A549 (cell line): Measurements from ENCODE around the gene ARHGAP44. TPM values are rescaled to one million over a fixed set of nuclear protein-coding genes. Genes with fewer than 3 reads are reported as not detected.

ENCODE experiments used
- ATAC-seq, 2 experiments: fragments of 200-7000 bp in 1 of 2; fragments of >200 bp in 1 of 2; cut with Nextera tagmentation in 1 of 2; cut with Tn5 transposase in 1 of 2; 3 replicates each; pipeline versions ENCODE4 v1.8.0 to v1.9.1; 2018 to 2020; ENCODE audit warnings: mild to moderate bottlenecking in 1 of 2, moderate library complexity in 1 of 2
- CTCF ChIA-PET: fragments of 300-600 bp; sonication (Branson Sonifier 250); formaldehyde crosslinking; extraction: SDS; loops from one replicate; lab custom pipeline; 2021; ENCODE audit warnings: antibody characterized with exemption, inconsistent platforms; lab: Yijun Ruan, JAX
- POLR2A ChIA-PET: fragments of 350-600 bp; formaldehyde crosslinking; extraction: SDS; loops from one replicate; lab custom pipeline; 2021; ENCODE audit warnings: antibody characterized with exemption, inconsistent platforms; lab: Yijun Ruan, JAX
- DNase-seq, 2 experiments: peaks; one replicate each; pipeline versions ENCODE4 v3.0.0 to v3.0.0-alpha.2; 2011 to 2016; ENCODE audit warnings: low read depth in 1 of 2, low spot score in 1 of 2
- FAIRE-seq: peaks from 2 replicates; lab custom pipeline; 2011; peaks lifted over from hg19 to GRCh38; lab: Jason Lieb, UNC
- H3K27ac ChIP-seq, 2 experiments: fragments of >200 bp; sonication (Bioruptor Twin); formaldehyde crosslinking; 3 replicates each; pipeline ENCODE4 v1.5.1; 2016 to 2017
- H3K4me1 ChIP-seq: fragments of >200 bp; sonication (Bioruptor Twin); formaldehyde crosslinking; 3 replicates; pipeline ENCODE4 v1.6.1; 2016
- H3K4me2 ChIP-seq: fragments of >200 bp; sonication (Bioruptor Twin); formaldehyde crosslinking; 3 replicates; pipeline ENCODE4 v1.6.1; 2016
- H3K4me3 ChIP-seq: fragments of >200 bp; sonication (Bioruptor Twin); formaldehyde crosslinking; 3 replicates; pipeline ENCODE4 v1.5.1; 2016
- H3K9me3 ChIP-seq: fragments of >200 bp; sonication (Bioruptor Twin); formaldehyde crosslinking; 3 replicates; pipeline ENCODE4 v1.6.1; 2016
- CBX2 ChIP-seq: fragments of 200-600 bp; sonication (generic); IDR thresholded peaks from 2 replicates; pipeline ENCODE4 v1.6.1; 2016; ENCODE audit warnings: low read depth, mild to moderate bottlenecking, borderline replicate concordance
- CBX8 ChIP-seq: fragments of 200-600 bp; sonication (generic); IDR thresholded peaks from 2 replicates; pipeline ENCODE4 v1.6.1; 2016
- CHD2 ChIP-seq: fragments of 150-350 bp; IDR thresholded peaks from 2 replicates; pipeline ENCODE4 v1.6.1; 2014; ENCODE audit warnings: low read length; ENCODE audit not compliant: partially characterized antibody
- E2F6 ChIP-seq: IDR thresholded peaks from 2 replicates; pipeline ENCODE4 v1.6.1; 2012; ENCODE audit warnings: low read depth, borderline replicate concordance
- EHF ChIP-seq: fragments of 250-450 bp; sonication (Bioruptor Pico); IDR thresholded peaks from 2 replicates; pipeline ENCODE4 v1.5.0; 2020; ENCODE audit warnings: mild to moderate bottlenecking
- FOSB ChIP-seq: fragments of 250-450 bp; sonication (Bioruptor Pico); IDR thresholded peaks from 2 replicates; pipeline ENCODE4 v1.5.0; 2020; ENCODE audit warnings: mild to moderate bottlenecking, moderate library complexity
- HDAC2 ChIP-seq: fragments of 200-600 bp; sonication (generic); IDR thresholded peaks from 2 replicates; pipeline ENCODE4 v1.6.1; 2016
- HES2 ChIP-seq: fragments of >200 bp; sonication (Bioruptor Twin); formaldehyde crosslinking; IDR thresholded peaks from 2 replicates; pipeline ENCODE4 v1.6.1; 2016
- HEYL ChIP-seq: fragments of 250-450 bp; sonication (Bioruptor Pico); IDR thresholded peaks from 2 replicates; pipeline ENCODE4 v1.8.0; 2021; ENCODE audit warnings: mild to moderate bottlenecking, moderate library complexity
- JUN ChIP-seq, 2 experiments: fragments of >200 bp; sonication (Bioruptor Twin); formaldehyde crosslinking; IDR thresholded peaks; 2 replicates in 1 of 2; 3 replicates in 1 of 2; pipeline ENCODE4 v1.6.1; 2016 to 2017
- KDM1A ChIP-seq: fragments of 200-600 bp; sonication (generic); IDR thresholded peaks from 2 replicates; pipeline ENCODE4 v1.6.1; 2016; ENCODE audit warnings: low read depth, mild to moderate bottlenecking
- NPAS2 ChIP-seq: fragments of 250-450 bp; sonication (Bioruptor Pico); IDR thresholded peaks from 2 replicates; pipeline ENCODE4 v1.8.0; 2022; ENCODE audit warnings: mild to moderate bottlenecking, moderate library complexity, borderline replicate concordance
- NR3C1 ChIP-seq: fragments of >200 bp; sonication (Bioruptor Twin); formaldehyde crosslinking; IDR thresholded peaks from 3 replicates; pipeline ENCODE4 v1.6.1; 2017
- PBX3 ChIP-seq: IDR thresholded peaks from 2 replicates; pipeline ENCODE4 v1.6.1; 2012
- RARB ChIP-seq: fragments of 250-450 bp; sonication (Bioruptor Pico); IDR thresholded peaks from 2 replicates; pipeline ENCODE4 v1.8.0; 2021; ENCODE audit warnings: mild to moderate bottlenecking, moderate library complexity
- RFX5 ChIP-seq: fragments of 450-650 bp; IDR thresholded peaks from 2 replicates; pipeline ENCODE4 v1.7.1; 2014; ENCODE audit warnings: antibody characterized with exemption, mild to moderate bottlenecking, moderate library complexity
- SREBF2 ChIP-seq: fragments of 450-650 bp; IDR thresholded peaks from 2 replicates; pipeline ENCODE4 v1.6.1; 2014; ENCODE audit warnings: mild to moderate bottlenecking, moderate library complexity
- TP53 ChIP-seq: fragments of 250-450 bp; sonication (Bioruptor Pico); IDR thresholded peaks from 2 replicates; pipeline ENCODE4 v1.5.0; 2021; ENCODE audit warnings: mild to moderate bottlenecking, moderate library complexity
- WGBS: methylation state at CpG from one replicate; pipeline ENCODE4 v1.1.6; 2017; ENCODE audit errors: missing lambda C conversion rate; 5-methylcytosine and 5-hydroxymethylcytosine counted together
- polyA plus RNA-seq, 4 experiments: library from polyadenylated mRNA; depleted of rRNA in 3 of 4; stranded (reverse); fragments of >200 nt; fragmentation: RNase III in 1 of 4; extraction: RNeasy Plus Mini Kit Qiagen cat#74134 plus additional on column Dnase treatment in 1 of 4; gene quantifications; 2 replicates in 3 of 4; 3 replicates in 1 of 4; pipeline ENCODE4 v1.2.3, GENCODE V29; 2011 to 2017
- TF ChIP-seq, protein P1 (sequence below): fragments of 250-450 bp; sonication (Bioruptor Pico); IDR thresholded peaks from 2 replicates; pipeline ENCODE4 v1.5.0; 2021; ENCODE audit warnings: mild to moderate bottlenecking, moderate library complexity, borderline replicate concordance
- TF ChIP-seq, protein P2 (sequence below): fragments of 250-450 bp; sonication (Bioruptor Pico); IDR thresholded peaks from 2 replicates; pipeline ENCODE4 v1.5.0; 2020; ENCODE audit warnings: low read depth, mild to moderate bottlenecking, moderate library complexity
- TF ChIP-seq, protein P3 (sequence below): fragments of >200 bp; sonication (Bioruptor Twin); formaldehyde crosslinking; IDR thresholded peaks from 3 replicates; pipeline ENCODE4 v1.5.1; 2016

Gene ARHGAP44
- polyA plus RNA-seq, 2 of the 4 experiments (the other 2 are of a cell fraction), result 4.1 to 4.2 TPM

GRCh38 chr17:12952012-12952411 is 162.7 kb downstream of the ARHGAP44 start:
- CTCF ChIA-PET, result interaction anchor here (0.6 to 2.0 kb wide), 4 partner anchors 14 to 474 kb away, joined by 3 to 4 read pairs (median 4); no protein-coding TSS in a partner anchor
- WGBS, result 54% methylated on average over 4 of the region's 4 CpGs
- no peak overlapping the region for H3K27ac ChIP-seq
- TF ChIP-seq NR3C1, result no peak
- TF ChIP-seq E2F6, result no peak
- TF ChIP-seq, protein P1, sequence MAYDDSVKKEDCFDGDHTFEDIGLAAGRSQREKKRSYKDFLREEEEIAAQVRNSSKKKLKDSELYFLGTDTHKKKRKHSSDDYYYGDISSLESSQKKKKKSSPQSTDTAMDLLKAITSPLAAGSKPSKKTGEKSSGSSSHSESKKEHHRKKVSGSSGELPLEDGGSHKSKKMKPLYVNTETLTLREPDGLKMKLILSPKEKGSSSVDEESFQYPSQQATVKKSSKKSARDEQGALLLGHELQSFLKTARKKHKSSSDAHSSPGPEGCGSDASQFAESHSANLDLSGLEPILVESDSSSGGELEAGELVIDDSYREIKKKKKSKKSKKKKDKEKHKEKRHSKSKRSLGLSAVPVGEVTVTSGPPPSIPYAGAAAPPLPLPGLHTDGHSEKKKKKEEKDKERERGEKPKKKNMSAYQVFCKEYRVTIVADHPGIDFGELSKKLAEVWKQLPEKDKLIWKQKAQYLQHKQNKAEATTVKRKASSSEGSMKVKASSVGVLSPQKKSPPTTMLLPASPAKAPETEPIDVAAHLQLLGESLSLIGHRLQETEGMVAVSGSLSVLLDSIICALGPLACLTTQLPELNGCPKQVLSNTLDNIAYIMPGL, result no peak
- no peak for TF ChIP-seq RARB
- TF ChIP-seq NPAS2 (CRISPR knock-in tag), result no peak
- no peak for TF ChIP-seq TP53 (CRISPR knock-in tag)
- TF ChIP-seq SREBF2, result no peak
- no peak for TF ChIP-seq CBX2
- TF ChIP-seq HEYL (CRISPR knock-in tag), result no peak
- no peak for TF ChIP-seq KDM1A
- no peak for TF ChIP-seq RFX5
- TF ChIP-seq, protein P2, sequence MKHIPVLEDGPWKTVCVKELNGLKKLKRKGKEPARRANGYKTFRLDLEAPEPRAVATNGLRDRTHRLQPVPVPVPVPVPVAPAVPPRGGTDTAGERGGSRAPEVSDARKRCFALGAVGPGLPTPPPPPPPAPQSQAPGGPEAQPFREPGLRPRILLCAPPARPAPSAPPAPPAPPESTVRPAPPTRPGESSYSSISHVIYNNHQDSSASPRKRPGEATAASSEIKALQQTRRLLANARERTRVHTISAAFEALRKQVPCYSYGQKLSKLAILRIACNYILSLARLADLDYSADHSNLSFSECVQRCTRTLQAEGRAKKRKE, result no peak
- TF ChIP-seq HES2, result no peak
- no peak for TF ChIP-seq FOSB (CRISPR knock-in tag)
- TF ChIP-seq JUN (IDR thresholded peaks at IDR 0.05), result no peak
- no peak for TF ChIP-seq CHD2
- TF ChIP-seq CBX8, result no peak
- TF ChIP-seq PBX3, result no peak
- no peak for TF ChIP-seq EHF (CRISPR knock-in tag)
- no peak for TF ChIP-seq HDAC2
- DNase-seq (no peak), ATAC-seq (no peak), FAIRE-seq (no peak)
- H3K4me3 ChIP-seq, result no peak overlapping the region
- no peak overlapping the region for H3K4me2 ChIP-seq
- POLR2A ChIA-PET, result no interaction called here
- 0 out of 3 replicates have a peak, but pooled peaks cover 3% of the 10 kb centered on the region for H3K9me3 ChIP-seq
- H3K4me1 ChIP-seq, result no peaks in the 10 kb centered on the region

GRCh38 chr17:12953156-12953555 is 163.9 kb downstream of the ARHGAP44 start:
- H3K4me3 ChIP-seq, result no peak overlapping the region
- ATAC-seq, result no peak
- FAIRE-seq, result no peak
- no peak overlapping the region for H3K27ac ChIP-seq
- H3K4me1 ChIP-seq, result no peaks in the 10 kb centered on the region
- ChIA-PET POLR2A (no interaction called here), CTCF (interaction anchor here (0.8 to 1.2 kb wide), 2 partner anchors 9 to 187 kb away, joined by 4 to 5 read pairs; no protein-coding TSS in a partner anchor)
- TF ChIP-seq, protein P3, sequence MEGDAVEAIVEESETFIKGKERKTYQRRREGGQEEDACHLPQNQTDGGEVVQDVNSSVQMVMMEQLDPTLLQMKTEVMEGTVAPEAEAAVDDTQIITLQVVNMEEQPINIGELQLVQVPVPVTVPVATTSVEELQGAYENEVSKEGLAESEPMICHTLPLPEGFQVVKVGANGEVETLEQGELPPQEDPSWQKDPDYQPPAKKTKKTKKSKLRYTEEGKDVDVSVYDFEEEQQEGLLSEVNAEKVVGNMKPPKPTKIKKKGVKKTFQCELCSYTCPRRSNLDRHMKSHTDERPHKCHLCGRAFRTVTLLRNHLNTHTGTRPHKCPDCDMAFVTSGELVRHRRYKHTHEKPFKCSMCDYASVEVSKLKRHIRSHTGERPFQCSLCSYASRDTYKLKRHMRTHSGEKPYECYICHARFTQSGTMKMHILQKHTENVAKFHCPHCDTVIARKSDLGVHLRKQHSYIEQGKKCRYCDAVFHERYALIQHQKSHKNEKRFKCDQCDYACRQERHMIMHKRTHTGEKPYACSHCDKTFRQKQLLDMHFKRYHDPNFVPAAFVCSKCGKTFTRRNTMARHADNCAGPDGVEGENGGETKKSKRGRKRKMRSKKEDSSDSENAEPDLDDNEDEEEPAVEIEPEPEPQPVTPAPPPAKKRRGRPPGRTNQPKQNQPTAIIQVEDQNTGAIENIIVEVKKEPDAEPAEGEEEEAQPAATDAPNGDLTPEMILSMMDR, result no peak
- no peak for DNase-seq
- 84% methylated on average over 13 of the region's 13 CpGs for WGBS
- 0 out of 3 replicates have a peak, but pooled peaks cover 9% of the 10 kb centered on the region for H3K9me3 ChIP-seq
- no peak overlapping the region for H3K4me2 ChIP-seq
